Ectodermal cell (in vitro differentiated cells): Measurements from ENCODE around the gene RSAD2.

Source experiments
- H3K27ac ChIP-seq: 2 replicates; pipeline ENCODE4 v1.7.0; 2013; ENCODE audit warnings: mild to moderate bottlenecking, low read depth, low read length; ENCODE audit not compliant: insufficient read depth, poor library complexity, severe bottlenecking
- H3K27me3 ChIP-seq: 2 replicates; pipeline ENCODE4 v1.7.0; 2013; ENCODE audit warnings: mild to moderate bottlenecking, low read length; ENCODE audit not compliant: insufficient read depth, control insufficient read depth, poor library complexity, severe bottlenecking
- H3K36me3 ChIP-seq: one replicate; pipeline ENCODE4 v1.7.0; 2013; ENCODE audit warnings: low read length; ENCODE audit not compliant: control insufficient read depth, insufficient read depth
- H3K4me1 ChIP-seq: one replicate; pipeline ENCODE4 v1.7.0; 2013; ENCODE audit warnings: low read length; ENCODE audit not compliant: control insufficient read depth, insufficient read depth
- H3K4me3 ChIP-seq: 2 replicates; pipeline ENCODE4 v1.7.0; 2013; ENCODE audit warnings: low read depth, low read length, control low read depth; ENCODE audit not compliant: insufficient read depth
- H3K9me3 ChIP-seq: 2 replicates; pipeline ENCODE4 v1.7.0; 2013; ENCODE audit warnings: mild to moderate bottlenecking, low read length, moderate library complexity; ENCODE audit not compliant: control insufficient read depth
- WGBS, 2 experiments: methylation state at CpG; one replicate each; pipeline ENCODE4 v1.1.7; 2013; ENCODE audit warnings: missing lambda C conversion rate in 2 of 2; 5-methylcytosine and 5-hydroxymethylcytosine counted together

Gene RSAD2

GRCh38 chr2:6941299-6942046 is 63.9 kb downstream of the RSAD2 start:
- peaks cover 22% of the 10 kb centered on the region for H3K4me1 ChIP-seq
- H3K4me3 ChIP-seq: no peak overlapping the region
- H3K27ac ChIP-seq: peak overlapping the region; percentile 58
- no peaks in the 10 kb centered on the region for H3K27me3 ChIP-seq
- peaks cover 18% of the 10 kb centered on the region for H3K36me3 ChIP-seq
- H3K9me3 ChIP-seq: no peaks in the 10 kb centered on the region
- WGBS, 2 experiments: 92 to 94% methylated on average over 9 of the region's 10 CpGs

- no peaks in the 10 kb centered on the region for H3K9me3 ChIP-seq
- H3K4me1 ChIP-seq: peaks cover 22% of the 10 kb centered on the region
- peaks cover 18% of the 10 kb centered on the region for H3K36me3 ChIP-seq
- 95% methylated on average over 8 of the region's 8 CpGs for WGBS, 2 experiments
- H3K27ac ChIP-seq: no peak overlapping the region
- no peaks in the 10 kb centered on the region for H3K27me3 ChIP-seq
- H3K4me3 ChIP-seq: no peak overlapping the region
Measured at GRCh38 chr2:6942848-6943247, 65.3 kb downstream of the RSAD2 start.

GRCh38 chr2:6943523-6943922 is 65.9 kb downstream of the RSAD2 start:
- Histone ChIP-seq H3K27me3 (no peaks in the 10 kb centered on the region), H3K36me3 (peaks cover 18% of the 10 kb centered on the region), H3K4me1 (peaks cover 22% of the 10 kb centered on the region), H3K4me3 (no peak overlapping the region), H3K9me3 (no peaks in the 10 kb centered on the region), H3K27ac (no peak overlapping the region)
- WGBS, 2 experiments: 96% methylated on average over 6 of the region's 6 CpGs

GRCh38 chr2:6943971-6944370 is 66.4 kb downstream of the RSAD2 start:
- peaks cover 22% of the 10 kb centered on the region for H3K4me1 ChIP-seq
- H3K36me3 ChIP-seq: peaks cover 18% of the 10 kb centered on the region
- no peak overlapping the region for H3K27ac ChIP-seq
- WGBS, 2 experiments: 92 to 97% methylated on average over 8 of the region's 8 CpGs
- H3K4me3 ChIP-seq: no peak overlapping the region
- no peaks in the 10 kb centered on the region for H3K27me3 ChIP-seq
- H3K9me3 ChIP-seq: no peaks in the 10 kb centered on the region

- Histone ChIP-seq H3K27me3 (no peaks in the 10 kb centered on the region), H3K9me3 (no peaks in the 10 kb centered on the region), H3K36me3 (peaks cover 18% of the 10 kb centered on the region), H3K4me3 (no peak overlapping the region), H3K27ac (no peak overlapping the region), H3K4me1 (peaks cover 17% of the 10 kb centered on the region)
- 88 to 93% methylated on average over 5 of the region's 5 CpGs for whole genome bisulfite sequencing, 2 experiments
Measured at GRCh38 chr2:6944555-6944954, 67.0 kb downstream of the RSAD2 start.

- no peaks in the 10 kb centered on the region for H3K9me3 ChIP-seq
- H3K4me1 ChIP-seq: peaks cover 12% of the 10 kb centered on the region
- no peaks in the 10 kb centered on the region for H3K27me3 ChIP-seq
- no peak overlapping the region for H3K27ac ChIP-seq
- 96 to 97% methylated on average over 9 of the region's 9 CpGs for WGBS, 2 experiments
- H3K4me3 ChIP-seq: no peak overlapping the region
- peaks cover 18% of the 10 kb centered on the region for H3K36me3 ChIP-seq
Measured at GRCh38 chr2:6945087-6945813, 67.7 kb downstream of the RSAD2 start.

GRCh38 chr2:6945821-6946220 is 68.2 kb downstream of the RSAD2 start:
- Histone ChIP-seq H3K27ac (no peak overlapping the region), H3K4me3 (no peak overlapping the region), H3K9me3 (no peaks in the 10 kb centered on the region), H3K27me3 (no peaks in the 10 kb centered on the region), H3K36me3 (peaks cover 18% of the 10 kb centered on the region), H3K4me1 (peaks cover 7% of the 10 kb centered on the region)

- Histone ChIP-seq H3K4me1 (no peaks in the 10 kb centered on the region), H3K4me3 (no peak overlapping the region), H3K9me3 (no peaks in the 10 kb centered on the region), H3K36me3 (peaks cover 16% of the 10 kb centered on the region), H3K27me3 (no peaks in the 10 kb centered on the region), H3K27ac (no peak overlapping the region)
- 100% methylated on average over 2 of the region's 2 CpGs; no CpG with 5 or more reads in 1 of the 2 experiments for WGBS, 2 experiments
Measured at GRCh38 chr2:6946722-6947121, 69.1 kb downstream of the RSAD2 start.
